ENCODE measurements around the gene ADIRF. TPM values are rescaled to one million over a fixed set of nuclear protein-coding genes. Genes with fewer than 3 reads are reported as not detected.

The ADIRF gene
- total RNA-seq, 2 donors from 2014 or later: 143 to 269 TPM

GRCh38 chr10:86958901-86959736, 9.2 kb upstream of the ADIRF start:
- intact Hi-C loops (cut with DNase I): no loop called here
- ATAC-seq: peak; percentile 53 to 75
- DNase-seq: peak; percentile 84

- ATAC-seq (no peak), DNase-seq (no peak)
- intact Hi-C loops (cut with DNase I): no loop called here
These were observed 8.6 kb upstream of the ADIRF start for GRCh38 chr10:86959737-86960002.

- intact Hi-C loops (cut with DNase I): no loop called here
- DNase-seq (peak; percentile 75), ATAC-seq (peak; percentile 46 to 60)
These were observed 8.0 kb upstream of the ADIRF start for GRCh38 chr10:86960003-86960862.

- no peak for ATAC-seq
- intact Hi-C loops (cut with DNase I): no loop called here
These were observed 7.3 kb upstream of the ADIRF start for GRCh38 chr10:86960863-86961434.

GRCh38 chr10:86961481-86962091, 6.7 kb upstream of the ADIRF start:
- ATAC-seq (no peak), DNase-seq (no peak)
- intact Hi-C loops (cut with DNase I): no loop called here

More at GRCh38 chr10:86960863-86961434, 7.3 kb upstream of the ADIRF start:
- DNase-seq: no peak

- no peak for ATAC-seq
- intact Hi-C loops (cut with DNase I): no loop called here
These were observed 5.9 kb upstream of the ADIRF start for GRCh38 chr10:86962136-86962980.

GRCh38 chr10:86962981-86963310, 5.3 kb upstream of the ADIRF start:
- intact Hi-C loops (cut with DNase I): no loop called here
- DNase-seq: no peak
- ATAC-seq: no peak

More at GRCh38 chr10:86962136-86962980, 5.9 kb upstream of the ADIRF start:
- no peak for DNase-seq

- DNase-seq: no peak
- no peak for ATAC-seq
- intact Hi-C loops (cut with DNase I): no loop called here
These were observed 4.9 kb upstream of the ADIRF start for GRCh38 chr10:86963341-86963919.

GRCh38 chr10:86964061-86964846, 4.0 kb upstream of the ADIRF start:
- no peak for DNase-seq
- intact Hi-C loops (cut with DNase I): no loop called here
- ATAC-seq: no peak

- intact Hi-C loops (cut with DNase I): no loop called here
- ATAC-seq: no peak
- no peak for DNase-seq
These were observed 3.5 kb upstream of the ADIRF start for GRCh38 chr10:86964847-86965190.

- DNase-seq: no peak
- ATAC-seq: no peak
These were observed 2.2 kb upstream of the ADIRF start for GRCh38 chr10:86965986-86966654.

GRCh38 chr10:86967481-86967941, 771 bp upstream of the ADIRF start:
- DNase-seq: no peak
- intact Hi-C loops (cut with DNase I): no loop called here
- no peak for ATAC-seq

More at GRCh38 chr10:86965986-86966654, 2.2 kb upstream of the ADIRF start:
- intact Hi-C loops (cut with DNase I): no loop called here

- intact Hi-C loops (cut with DNase I): no loop called here
- ATAC-seq (no peak), DNase-seq (no peak)
These were observed 693 bp downstream of the ADIRF start for GRCh38 chr10:86968994-86969355.

- DNase-seq (no peak), ATAC-seq (no peak)
- intact Hi-C loops (cut with DNase I): no loop called here
These were observed 1.2 kb downstream of the ADIRF start for GRCh38 chr10:86969421-86970041.

- DNase-seq (peak; percentile 89), ATAC-seq (peak; percentile 49 to 66)
- intact Hi-C loops (cut with DNase I): no loop called here
These were observed 2.1 kb downstream of the ADIRF start for GRCh38 chr10:86970162-86970981.

- intact Hi-C loops (cut with DNase I): no loop called here
- ATAC-seq: peak in 1 of 2 donors; percentile 32
These were observed 2.6 kb downstream of the ADIRF start for GRCh38 chr10:86970982-86971231.

More at GRCh38 chr10:86970982-86971231, 2.6 kb downstream of the ADIRF start:
- DNase-seq: no peak
